SW480 (cell line): ENCODE data around the gene PDXK.

Source experiments
- DNase-seq: peaks from one replicate; pipeline ENCODE4 v3.0.0-alpha.2; 2016; ENCODE audit warnings: low spot score

The PDXK gene

GRCh38 chr21:43743947-43744346, 25.0 kb downstream of the PDXK start:
- DNase-seq = no peak

DNA sequence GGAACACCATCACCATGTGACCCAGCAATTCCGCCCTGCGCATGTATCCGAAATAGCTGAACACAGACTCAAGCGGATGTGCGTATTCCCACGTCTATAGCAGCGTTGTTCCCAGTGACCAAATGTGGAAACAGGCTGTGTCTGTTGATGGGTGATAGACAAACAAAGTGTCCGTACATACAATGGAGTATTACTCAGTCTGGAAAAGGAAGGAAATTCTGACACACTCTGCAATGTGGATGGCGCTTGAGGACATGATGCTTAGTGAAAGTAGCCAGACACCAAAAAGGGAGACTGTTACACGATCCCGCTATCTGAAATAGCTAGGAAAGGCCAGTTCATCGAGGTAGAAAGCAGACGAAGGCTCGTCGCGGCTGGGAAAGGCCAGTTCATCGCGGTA, 25.8 kb downstream of the PDXK start:
- no peak for DNase-seq

DNA sequence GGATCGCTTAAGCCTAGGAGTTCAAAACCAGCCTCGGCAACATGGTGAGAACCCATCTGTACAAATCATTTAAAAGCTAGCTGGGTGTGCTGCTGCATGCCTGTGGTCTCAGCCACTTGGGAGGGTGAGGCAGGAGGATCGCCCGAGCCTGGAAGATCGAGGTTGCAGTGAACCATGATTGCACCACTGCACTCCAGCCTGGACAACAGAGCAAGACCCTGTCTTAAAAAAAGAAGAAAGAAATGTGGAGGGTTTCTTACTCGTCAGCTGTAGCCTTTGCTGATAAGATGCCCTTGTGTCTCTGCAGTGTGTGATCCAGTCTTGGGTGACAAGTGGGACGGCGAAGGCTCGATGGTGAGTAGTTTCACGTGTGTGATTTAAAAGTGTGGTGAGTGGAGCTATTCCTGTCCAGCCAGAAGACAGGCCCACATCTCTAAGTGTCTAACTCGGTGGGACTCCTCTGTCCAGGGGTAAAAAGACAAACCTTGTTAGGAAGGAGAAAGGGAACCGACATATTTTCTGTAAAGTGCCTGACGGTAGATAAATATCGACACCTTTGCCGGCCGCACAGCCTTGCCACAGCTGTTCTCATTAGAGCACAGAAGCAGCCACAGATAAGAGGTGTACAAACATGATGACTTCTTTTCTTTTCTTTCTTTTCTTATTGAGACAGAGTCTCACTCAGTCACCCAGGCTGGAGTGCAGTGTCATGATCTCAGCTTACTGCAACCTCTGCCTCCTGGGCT, 27.0 kb downstream of the PDXK start:
- no peak for DNase-seq

DNA sequence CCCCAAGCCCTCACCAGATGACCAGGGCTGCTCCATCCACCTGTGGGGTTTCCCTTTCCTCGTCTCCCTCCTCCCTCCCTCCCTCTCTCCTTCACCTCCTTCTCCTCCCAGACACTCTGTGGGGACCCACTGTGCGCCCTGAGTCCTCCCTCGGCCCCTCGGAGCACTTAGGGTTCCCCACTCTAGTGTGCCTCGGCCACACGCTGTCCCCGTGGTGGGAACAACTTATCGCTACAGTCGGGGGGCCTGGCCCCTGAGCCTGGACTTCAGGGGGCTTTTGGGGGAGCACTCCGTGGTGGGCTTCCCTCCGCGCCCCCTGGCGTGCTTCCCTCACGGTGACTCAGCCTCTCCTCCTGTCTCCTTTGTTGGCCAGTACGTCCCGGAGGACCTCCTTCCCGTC, 29.7 kb downstream of the PDXK start:
- DNase-seq = no peak

- DNase-seq = no peak
These were observed 30.8 kb downstream of the PDXK start for GRCh38 chr21:43749651-43750262.

- DNase-seq = no peak
These were observed 31.6 kb downstream of the PDXK start for GRCh38 chr21:43750339-43751033.

DNA sequence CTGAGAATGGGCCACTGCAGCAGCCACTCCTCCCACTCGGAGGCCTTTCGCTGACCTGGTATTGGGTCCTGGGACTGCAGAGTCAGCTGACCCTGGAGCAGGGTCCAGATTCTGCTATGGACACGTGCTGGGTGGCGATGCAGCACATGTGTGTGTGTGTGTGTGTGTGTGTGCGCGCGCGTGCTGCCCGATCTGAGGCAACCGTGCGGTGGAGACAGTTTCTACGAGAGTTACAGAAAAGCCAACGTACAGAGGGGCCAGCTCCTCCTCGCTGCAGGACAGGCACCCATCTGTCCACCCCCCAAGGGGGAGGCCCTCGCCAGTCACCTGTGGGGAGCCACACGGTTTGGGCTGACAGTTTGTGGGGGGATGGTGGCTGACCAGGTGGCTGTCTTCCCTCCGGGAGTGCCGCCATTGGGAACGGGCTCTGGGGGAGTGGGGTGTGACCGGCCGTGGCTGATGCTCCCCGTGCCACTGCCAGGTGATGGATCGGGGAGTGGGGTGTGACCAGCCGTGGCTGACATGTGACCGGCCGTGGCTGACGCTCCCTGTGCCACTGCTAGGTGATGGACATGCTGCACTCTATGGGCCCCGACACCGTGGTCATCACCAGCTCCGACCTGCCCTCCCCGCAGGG, 33.1 kb downstream of the PDXK start:
- no peak for DNase-seq

GRCh38 chr21:43752758-43753438, 34.0 kb downstream of the PDXK start:
- DNase-seq = no peak

- no peak for DNase-seq
These were observed 34.5 kb downstream of the PDXK start for GRCh38 chr21:43753439-43753799.

- DNase-seq = no peak
These were observed 36.2 kb downstream of the PDXK start for GRCh38 chr21:43754948-43755781.

DNA sequence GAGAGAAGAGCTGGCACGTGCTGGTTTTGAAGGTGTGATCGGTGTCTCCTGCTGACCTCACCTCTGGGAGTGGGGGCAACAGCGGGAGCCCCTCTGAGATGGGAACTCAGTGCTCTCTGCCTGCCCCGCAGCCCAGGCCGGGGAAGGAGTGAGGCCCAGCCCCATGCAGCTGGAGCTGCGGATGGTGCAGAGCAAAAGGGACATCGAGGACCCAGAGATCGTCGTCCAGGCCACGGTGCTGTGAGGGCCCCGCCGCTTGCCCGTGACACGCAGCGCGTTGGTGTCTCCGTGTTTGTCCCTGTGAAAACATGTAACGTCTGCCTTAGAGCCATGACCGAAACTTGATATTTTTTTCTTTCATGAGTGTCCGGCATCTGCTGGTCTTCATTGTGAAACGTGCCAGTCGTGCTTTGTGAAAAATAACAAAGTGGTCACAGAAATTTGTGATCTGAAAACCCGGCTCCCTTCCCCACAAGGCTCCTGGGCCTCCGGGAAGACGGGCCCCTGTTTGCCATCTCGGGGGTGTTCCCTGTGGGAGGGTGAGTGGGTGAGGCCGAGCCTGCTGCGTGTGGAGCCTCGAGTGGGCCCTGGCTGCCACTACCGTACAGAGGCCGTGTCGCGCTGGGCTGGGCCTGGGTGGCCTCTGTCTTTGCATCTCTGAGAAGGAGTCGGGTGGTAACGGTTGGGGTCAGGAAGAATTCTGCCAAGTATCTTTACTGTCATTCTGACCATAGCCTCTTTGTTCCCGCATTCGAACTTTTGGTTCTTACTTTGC, 37.1 kb downstream of the PDXK start:
- DNase-seq = no peak

GRCh38 chr21:43757601-43758000, 38.7 kb downstream of the PDXK start:
- no peak for DNase-seq

GRCh38 chr21:43758111-43758641, 39.2 kb downstream of the PDXK start:
- DNase-seq = no peak

DNA sequence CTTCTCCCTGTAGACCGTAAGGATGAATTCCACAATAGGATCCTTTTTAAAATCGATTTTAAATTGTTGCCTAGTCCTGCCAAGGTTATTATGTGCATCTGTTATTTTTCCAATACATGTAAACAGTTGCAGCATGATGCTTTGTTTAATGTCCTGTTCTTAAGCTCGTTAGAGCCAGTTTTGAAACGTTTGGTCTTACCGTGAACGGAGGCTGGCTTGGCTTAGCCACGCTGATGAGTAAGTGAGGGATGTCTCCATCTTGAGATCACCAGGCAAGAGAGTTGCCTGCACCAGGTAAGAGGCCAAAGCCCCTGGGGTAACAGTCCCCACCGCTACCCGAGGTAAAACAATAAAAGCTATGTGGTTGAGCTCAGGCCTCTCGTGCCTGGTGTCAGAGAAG, 39.9 kb downstream of the PDXK start:
- no peak for DNase-seq

- no peak for DNase-seq
These were observed 40.7 kb downstream of the PDXK start for GRCh38 chr21:43759651-43760050.

GRCh38 chr21:43760391-43760958, 41.5 kb downstream of the PDXK start:
- no peak for DNase-seq

GRCh38 chr21:43761886-43762285, 43.0 kb downstream of the PDXK start:
- DNase-seq = no peak

GRCh38 chr21:43762303-43763128, 43.6 kb downstream of the PDXK start:
- no peak for DNase-seq

GRCh38 chr21:43763901-43764523, 45.1 kb downstream of the PDXK start:
- DNase-seq = no peak
